Measurements from ENCODE around the gene ATP5F1E. TPM values are rescaled to one million over a fixed set of nuclear protein-coding genes. Genes with fewer than 3 reads are reported as not detected.

The ATP5F1E gene
- total and polyA plus RNA-seq, 2 donors from 2014 or later = 67.7 to 251 TPM

GRCh38 chr20:58988565-58988882 lies 43.6 kb downstream of the ATP5F1E start:
- no peak for DNase-seq
- no peak for FAIRE-seq

GRCh38 chr20:58987790-58988564 lies 44.2 kb downstream of the ATP5F1E start:
- TF ChIP-seq CTCF (IDR thresholded peaks at IDR 0.05; ENCODE audit: borderline replicate concordance, extremely low read depth, insufficient read depth) = no peak
- Histone ChIP-seq H3K4me1 (ENCODE audit: control insufficient read depth in 2 of 3, insufficient read depth in 2 of 3, low read depth in 1 of 3, low read length in 3 of 3) (peaks cover 0 to 24% (median 3%) of the 10 kb centered on the region in 3 donors), H3K36me3 (ENCODE audit: control insufficient read depth in 2 of 3, insufficient read depth in 3 of 3, low read length in 3 of 3) (peaks cover 16 to 56% (median 45%) of the 10 kb centered on the region in 3 donors), H3K4me3 (ENCODE audit: low read length in 3 of 3) (no peak overlapping the region), H3K27ac (ENCODE audit: low read depth in 2 of 2, low read length in 2 of 2) (no peak overlapping the region), H3K9me3 (ENCODE audit: control insufficient read depth in 2 of 3, insufficient read depth in 1 of 3, low read length in 3 of 3) (no peaks in the 10 kb centered on the region), H3K9ac (ENCODE audit: low read length in 3 of 3) (no peak overlapping the region), H3K27me3 (ENCODE audit: control insufficient read depth, insufficient read depth, low read length) (no peaks in the 10 kb centered on the region)
- FAIRE-seq (no peak), DNase-seq (peak in 1 of 5 donors; percentile 35)
- intact Hi-C loops (cut with DNase I) = no loop called here

More at GRCh38 chr20:58988565-58988882, 43.6 kb downstream of the ATP5F1E start:
- Histone ChIP-seq H3K9me3 (ENCODE audit: control insufficient read depth in 2 of 3, insufficient read depth in 1 of 3, low read length in 3 of 3) (no peaks in the 10 kb centered on the region), H3K27me3 (ENCODE audit: control insufficient read depth, insufficient read depth, low read length) (no peaks in the 10 kb centered on the region), H3K27ac (ENCODE audit: low read depth in 2 of 2, low read length in 2 of 2) (no peak overlapping the region), H3K9ac (ENCODE audit: low read length in 3 of 3) (no peak overlapping the region), H3K4me3 (ENCODE audit: low read length in 3 of 3) (no peak overlapping the region), H3K4me1 (ENCODE audit: control insufficient read depth in 2 of 3, insufficient read depth in 2 of 3, low read depth in 1 of 3, low read length in 3 of 3) (peaks cover 0 to 24% (median 3%) of the 10 kb centered on the region in 3 donors), H3K36me3 (ENCODE audit: control insufficient read depth in 2 of 3, insufficient read depth in 3 of 3, low read length in 3 of 3) (peaks cover 19 to 62% (median 50%) of the 10 kb centered on the region in 3 donors)
- TF ChIP-seq CTCF (IDR thresholded peaks at IDR 0.05; ENCODE audit: borderline replicate concordance, extremely low read depth, insufficient read depth) = no peak
- intact Hi-C loops (cut with DNase I) = no loop called here

- Histone ChIP-seq H3K4me1 (ENCODE audit: control insufficient read depth in 2 of 3, insufficient read depth in 2 of 3, low read depth in 1 of 3, low read length in 3 of 3) (peaks cover 5 to 31% (median 7%) of the 10 kb centered on the region in 3 donors), H3K27ac (ENCODE audit: low read depth in 2 of 2, low read length in 2 of 2) (no peak overlapping the region), H3K36me3 (ENCODE audit: control insufficient read depth in 2 of 3, insufficient read depth in 3 of 3, low read length in 3 of 3) (peaks cover 11 to 47% (median 40%) of the 10 kb centered on the region in 3 donors), H3K27me3 (ENCODE audit: control insufficient read depth, insufficient read depth, low read length) (no peaks in the 10 kb centered on the region), H3K4me3 (ENCODE audit: low read length in 3 of 3) (no peak overlapping the region), H3K9ac (ENCODE audit: low read length in 3 of 3) (no peak overlapping the region), H3K9me3 (ENCODE audit: control insufficient read depth in 2 of 3, insufficient read depth in 1 of 3, low read length in 3 of 3) (no peaks in the 10 kb centered on the region)
- TF ChIP-seq CTCF (IDR thresholded peaks at IDR 0.05; ENCODE audit: borderline replicate concordance, extremely low read depth, insufficient read depth) = no peak
- intact Hi-C loops (cut with DNase I) = no loop called here
- DNase-seq = no peak
- no peak for FAIRE-seq
Observed at GRCh38 chr20:58986968-58987517, 45.1 kb downstream of the ATP5F1E start.
